CD14-positive monocyte (primary cell): ENCODE data around the gene MBNL3. TPM values are rescaled to one million over a fixed set of nuclear protein-coding genes. Genes with fewer than 3 reads are reported as not detected.

ENCODE experiments used
- DNase-seq, 3 donors: peaks; one replicate each; pipeline ENCODE4 v3.0.0-alpha.2; 2011 to 2022
- H2AFZ ChIP-seq: 2 replicates; pipeline ENCODE4 v1.6.0; 2012; ENCODE audit warnings: mild to moderate bottlenecking, low read depth, low read length, inconsistent platforms; ENCODE audit not compliant: insufficient read depth, poor library complexity, severe bottlenecking
- H3K27ac ChIP-seq, 2 donors: 1 replicate in 1 of 2; 2 replicates in 1 of 2; pipeline ENCODE4 v1.5.1; 2012 to 2013; ENCODE audit warnings: low read length in 2 of 2, control low read depth in 1 of 2, inconsistent platforms in 1 of 2, low read depth in 1 of 2, mild to moderate bottlenecking in 1 of 2
- H3K27me3 ChIP-seq, 2 donors: one replicate each; pipeline versions ENCODE4 v1.6.0 to v1.6.1; 2011 to 2013; ENCODE audit warnings: low read length in 2 of 2; ENCODE audit not compliant: control insufficient read depth in 2 of 2, insufficient read depth in 2 of 2
- H3K36me3 ChIP-seq, 2 donors: replicated peaks in 1 of 2; 1 replicate in 1 of 2; 2 replicates in 1 of 2; pipeline versions ENCODE4 v1.5.1 to v1.6.1; 2012 to 2013; ENCODE audit warnings: low read length in 2 of 2, control low read depth in 1 of 2, inconsistent platforms in 1 of 2, mild to moderate bottlenecking in 1 of 2; ENCODE audit not compliant: insufficient read depth in 2 of 2, control insufficient read depth in 1 of 2
- H3K4me1 ChIP-seq, 2 donors: 1 replicate in 1 of 2; 2 replicates in 1 of 2; pipeline versions ENCODE4 v1.5.1 to v1.6.1; 2012 to 2013; ENCODE audit warnings: low read length in 2 of 2, control low read depth in 1 of 2, inconsistent platforms in 1 of 2, mild to moderate bottlenecking in 1 of 2, moderate library complexity in 1 of 2; ENCODE audit not compliant: insufficient read depth in 2 of 2, control insufficient read depth in 1 of 2
- H3K4me2 ChIP-seq: replicated peaks from 2 replicates; pipeline ENCODE3; 2012; ENCODE audit warnings: low read length, moderate library complexity, mild to moderate bottlenecking; ENCODE audit not compliant: poor library complexity, severe bottlenecking; ENCODE audit errors: extremely low read depth
- H3K4me3 ChIP-seq, 3 experiments: fragments of 200-600 bp in 1 of 3; sonication (generic) in 1 of 3; replicated peaks in 1 of 3; 1 replicate in 2 of 3; 2 replicates in 1 of 3; pipeline ENCODE4 v1.5.1; 2011 to 2013; ENCODE audit warnings: low read length in 3 of 3, mild to moderate bottlenecking in 3 of 3, control low read depth in 2 of 3, low read depth in 2 of 3, inconsistent platforms in 1 of 3, moderate library complexity in 1 of 3
- H3K79me2 ChIP-seq: 2 replicates; pipeline ENCODE4 v1.6.0; 2012; ENCODE audit warnings: mild to moderate bottlenecking, control low read depth, inconsistent platforms, low read length, moderate library complexity; ENCODE audit not compliant: insufficient read depth
- H3K9ac ChIP-seq: 2 replicates; pipeline ENCODE4 v1.6.0; 2017; ENCODE audit warnings: low read length, mild to moderate bottlenecking; ENCODE audit not compliant: insufficient read depth, poor library complexity, severe bottlenecking
- H3K9me3 ChIP-seq, 2 donors: replicated peaks in 1 of 2; 1 replicate in 1 of 2; 2 replicates in 1 of 2; pipeline versions ENCODE4 v1.5.1 to v1.6.1; 2012 to 2013; ENCODE audit warnings: low read length in 2 of 2, control low read depth in 1 of 2; ENCODE audit not compliant: control insufficient read depth in 1 of 2, insufficient read depth in 1 of 2
- H4K20me1 ChIP-seq: 2 replicates; pipeline ENCODE4 v1.6.0; 2012; ENCODE audit warnings: mild to moderate bottlenecking, low read length, control low read depth, moderate library complexity; ENCODE audit not compliant: insufficient read depth
- H3K27ac Mint-ChIP-seq, 7 donors: one replicate each; pipeline ENCODE4 v1.8.0; 2020; ENCODE audit warnings: mild to moderate bottlenecking in 7 of 7, mixed read lengths in 7 of 7, moderate library complexity in 6 of 7, inconsistent platforms in 2 of 7
- H3K27me3 Mint-ChIP-seq, 3 donors: one replicate each; pipeline ENCODE4 v1.8.0; 2021 to 2022; ENCODE audit warnings: low read depth in 3 of 3, mild to moderate bottlenecking in 3 of 3, mixed read lengths in 3 of 3, moderate library complexity in 3 of 3, inconsistent platforms in 1 of 3
- H3K36me3 Mint-ChIP-seq, 2 donors: one replicate each; pipeline ENCODE4 v1.8.0; 2020; ENCODE audit warnings: mixed read lengths in 2 of 2, inconsistent platforms in 1 of 2, mild to moderate bottlenecking in 1 of 2
- H3K4me1 Mint-ChIP-seq: one replicate; pipeline ENCODE4 v1.8.0; 2020; ENCODE audit warnings: mild to moderate bottlenecking, mixed read lengths
- H3K4me3 Mint-ChIP-seq, 2 donors: one replicate each; pipeline ENCODE4 v1.8.0; 2020; ENCODE audit warnings: mild to moderate bottlenecking in 2 of 2, mixed read lengths in 2 of 2, moderate library complexity in 1 of 2
- H3K9me3 Mint-ChIP-seq, 7 donors: one replicate each; pipeline ENCODE4 v1.8.0; 2020 to 2022; ENCODE audit warnings: mixed read lengths in 7 of 7, mild to moderate bottlenecking in 6 of 7, moderate library complexity in 6 of 7, inconsistent platforms in 2 of 7
- WGBS: methylation state at CpG from one replicate; pipeline ENCODE4 v1.1.5; 2013; ENCODE audit warnings: missing lambda C conversion rate; ENCODE audit not compliant: insufficient coverage; 5-methylcytosine and 5-hydroxymethylcytosine counted together
- intact Hi-C, 2 donors: fragments of 100-400 bp; cut with micrococcal nuclease; formaldehyde crosslinking; loops; one replicate each; pipeline versions ENCODE4 v1.15.0 to v1.15.1; 2023
- polyA plus RNA-seq, 3 donors: library from polyadenylated mRNA; depleted of rRNA in 1 of 3; unstranded in 2 of 3; stranded (reverse) in 1 of 3; fragments of 300-500 nt in 2 of 3; fragments of >200 nt in 1 of 3; fragmentation: Illumina TruSeq in 2 of 3; gene quantifications; 1 replicate in 2 of 3; 2 replicates in 1 of 3; pipeline ENCODE4 v1.2.3, GENCODE V29; 2012 to 2021
- TF ChIP-seq, protein P1 (sequence below): fragments of 200-600 bp; IDR thresholded peaks from one replicate; pipeline ENCODE4 v1.8.0; 2022; ENCODE audit warnings: antibody characterized with exemption, mild to moderate bottlenecking

MBNL3 gene
- polyA plus RNA-seq, 3 donors: 7.4 to 32.8 (median 22.4) TPM

DNA sequence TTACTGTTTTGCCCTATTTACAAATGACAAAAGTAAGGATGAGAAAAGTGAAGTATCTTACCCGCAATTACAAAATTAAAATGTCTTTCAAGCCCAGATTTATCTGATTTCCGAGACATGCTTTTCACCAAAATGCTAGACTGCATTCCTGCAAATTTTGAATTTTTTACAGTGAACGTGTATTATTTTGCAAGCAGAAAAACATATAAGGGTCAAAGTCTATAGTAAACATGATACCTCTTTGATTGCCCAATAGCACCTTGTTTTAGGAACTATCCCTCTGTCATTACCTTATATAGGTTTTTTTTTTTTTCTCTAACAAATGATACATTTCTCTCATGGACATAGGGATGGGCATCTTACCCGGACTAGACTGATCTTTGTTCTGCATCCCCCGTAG lies 135.4 kb downstream of the MBNL3 start:
- Histone ChIP-seq H3K79me2 (no peaks in the 10 kb centered on the region), H4K20me1 (no peaks in the 10 kb centered on the region), H3K27ac (no peak overlapping the region), H3K4me1 (no peaks in the 10 kb centered on the region), H3K36me3 (no peaks in the 10 kb centered on the region), H3K4me3 (no peak overlapping the region), H2AFZ (no peak overlapping the region), H3K27me3 (no peaks in the 10 kb centered on the region), H3K9me3 (no peaks in the 10 kb centered on the region), H3K9ac (no peak overlapping the region), H3K4me2 (no peak overlapping the region)
- Mint-ChIP-seq H3K4me3 (no peak overlapping the region), H3K27me3 (peaks cover 0 to 5% (median 0%) of the 10 kb centered on the region in 3 donors), H3K4me1 (no peaks in the 10 kb centered on the region), H3K27ac (no peak overlapping the region), H3K36me3 (no peaks in the 10 kb centered on the region), H3K9me3 (peaks cover 0 to 2% (median 0%) of the 10 kb centered on the region in 7 donors)
- TF ChIP-seq, protein P1, sequence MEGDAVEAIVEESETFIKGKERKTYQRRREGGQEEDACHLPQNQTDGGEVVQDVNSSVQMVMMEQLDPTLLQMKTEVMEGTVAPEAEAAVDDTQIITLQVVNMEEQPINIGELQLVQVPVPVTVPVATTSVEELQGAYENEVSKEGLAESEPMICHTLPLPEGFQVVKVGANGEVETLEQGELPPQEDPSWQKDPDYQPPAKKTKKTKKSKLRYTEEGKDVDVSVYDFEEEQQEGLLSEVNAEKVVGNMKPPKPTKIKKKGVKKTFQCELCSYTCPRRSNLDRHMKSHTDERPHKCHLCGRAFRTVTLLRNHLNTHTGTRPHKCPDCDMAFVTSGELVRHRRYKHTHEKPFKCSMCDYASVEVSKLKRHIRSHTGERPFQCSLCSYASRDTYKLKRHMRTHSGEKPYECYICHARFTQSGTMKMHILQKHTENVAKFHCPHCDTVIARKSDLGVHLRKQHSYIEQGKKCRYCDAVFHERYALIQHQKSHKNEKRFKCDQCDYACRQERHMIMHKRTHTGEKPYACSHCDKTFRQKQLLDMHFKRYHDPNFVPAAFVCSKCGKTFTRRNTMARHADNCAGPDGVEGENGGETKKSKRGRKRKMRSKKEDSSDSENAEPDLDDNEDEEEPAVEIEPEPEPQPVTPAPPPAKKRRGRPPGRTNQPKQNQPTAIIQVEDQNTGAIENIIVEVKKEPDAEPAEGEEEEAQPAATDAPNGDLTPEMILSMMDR: no peak
- intact Hi-C loops: no loop called here
- WGBS: no CpG with 5 or more reads among the region's 5 CpGs
- DNase-seq: no peak

DNA sequence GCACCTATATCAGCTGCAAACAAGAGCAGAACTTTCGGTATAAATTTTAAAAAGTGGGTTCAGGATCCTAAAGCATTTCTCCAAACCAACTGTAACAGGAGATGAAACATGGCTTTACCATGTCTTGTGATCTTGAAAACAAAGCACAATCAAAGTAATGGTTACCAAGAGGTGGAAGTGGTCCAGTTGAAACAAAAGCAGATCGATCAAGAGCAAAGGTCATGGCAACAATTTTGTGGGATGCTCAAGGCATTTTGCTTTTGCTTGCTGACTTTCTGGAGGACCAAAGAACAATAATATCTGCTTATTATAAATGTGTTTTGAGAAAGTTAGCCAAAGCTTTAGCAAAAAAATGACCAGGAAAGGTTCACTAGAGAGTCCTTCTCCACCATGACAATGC lies 152.7 kb downstream of the MBNL3 start:
- WGBS: no CpG with 5 or more reads among the region's 2 CpGs
- H3K4me1 Mint-ChIP-seq: no peaks in the 10 kb centered on the region

More for the DNA sequence above, 152.7 kb downstream of the MBNL3 start:
- intact Hi-C loops: no loop called here
- Mint-ChIP-seq H3K27ac (no peak overlapping the region), H3K36me3 (no peaks in the 10 kb centered on the region), H3K4me3 (no peak overlapping the region), H3K27me3 (peaks cover 0 to 2% (median 0%) of the 10 kb centered on the region in 3 donors), H3K9me3 (peaks cover 0 to 5% (median 0%) of the 10 kb centered on the region in 7 donors)
- Histone ChIP-seq H2AFZ (no peak overlapping the region), H4K20me1 (no peaks in the 10 kb centered on the region), H3K4me3 (no peak overlapping the region), H3K9me3 (no peaks in the 10 kb centered on the region), H3K4me2 (no peak overlapping the region), H3K4me1 (no peaks in the 10 kb centered on the region), H3K36me3 (no peaks in the 10 kb centered on the region), H3K27ac (no peak overlapping the region), H3K9ac (no peak overlapping the region), H3K27me3 (peaks cover 0 to 4% of the 10 kb centered on the region in 2 donors), H3K79me2 (no peaks in the 10 kb centered on the region)
- TF ChIP-seq, protein P1: no peak
- no peak for DNase-seq
